Measurements from ENCODE around the gene NR2E1.

NR2E1 gene

DNA sequence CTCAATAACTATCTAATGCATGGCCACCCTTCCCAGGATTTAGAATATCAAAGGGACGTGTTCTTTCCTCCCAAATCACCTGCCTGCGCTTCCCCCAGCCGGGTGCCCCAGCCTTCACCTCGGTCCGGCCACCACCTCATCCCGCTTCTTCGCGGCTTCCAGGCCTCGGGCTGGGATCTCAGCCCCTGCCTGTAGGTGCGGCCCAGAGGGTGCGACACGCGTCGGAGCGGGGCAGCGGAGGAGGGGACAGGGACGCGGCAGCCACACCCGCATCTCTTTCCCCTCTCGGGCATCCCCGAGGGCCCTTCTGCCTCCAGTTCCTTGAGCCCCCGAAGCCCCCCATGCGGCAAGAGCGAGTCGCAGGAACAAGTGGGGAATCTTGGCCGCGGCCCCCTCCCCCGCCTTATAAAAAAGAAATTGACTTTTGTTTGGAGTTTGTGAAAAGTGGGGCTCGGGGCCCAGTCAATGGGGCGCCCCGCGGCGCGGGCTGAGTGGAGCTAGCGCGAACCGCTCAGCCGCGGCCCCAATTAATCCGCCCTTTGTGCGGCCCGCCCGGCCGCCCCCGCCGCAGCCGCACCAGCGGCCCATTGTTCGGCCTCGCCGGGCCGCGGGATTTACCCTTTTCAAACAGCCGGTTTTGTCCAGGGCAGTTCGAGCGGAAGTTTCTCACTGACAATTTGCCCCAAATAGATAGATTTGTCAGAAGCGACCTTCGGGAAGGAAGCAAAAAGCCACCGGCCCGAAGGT, 8.4 kb upstream of the NR2E1 start:
- Histone ChIP-seq H3K27me3 (ENCODE audit: control insufficient read depth, insufficient read depth, low read length) (peaks cover 100% of the 10 kb centered on the region), H3K9me3 (ENCODE audit: control insufficient read depth, low read depth, low read length) (no peaks in the 10 kb centered on the region), H3K36me3 (ENCODE audit: control insufficient read depth, low read depth, low read length) (no peaks in the 10 kb centered on the region), H3K4me1 (ENCODE audit: control insufficient read depth, low read depth, low read length) (peaks cover 10% of the 10 kb centered on the region), H3K4me3 (ENCODE audit: low read length) (peak overlapping the region; percentile 13), H3K9ac (ENCODE audit: low read length) (no peak overlapping the region), H3K27ac (ENCODE audit: low read length) (no peak overlapping the region)

DNA sequence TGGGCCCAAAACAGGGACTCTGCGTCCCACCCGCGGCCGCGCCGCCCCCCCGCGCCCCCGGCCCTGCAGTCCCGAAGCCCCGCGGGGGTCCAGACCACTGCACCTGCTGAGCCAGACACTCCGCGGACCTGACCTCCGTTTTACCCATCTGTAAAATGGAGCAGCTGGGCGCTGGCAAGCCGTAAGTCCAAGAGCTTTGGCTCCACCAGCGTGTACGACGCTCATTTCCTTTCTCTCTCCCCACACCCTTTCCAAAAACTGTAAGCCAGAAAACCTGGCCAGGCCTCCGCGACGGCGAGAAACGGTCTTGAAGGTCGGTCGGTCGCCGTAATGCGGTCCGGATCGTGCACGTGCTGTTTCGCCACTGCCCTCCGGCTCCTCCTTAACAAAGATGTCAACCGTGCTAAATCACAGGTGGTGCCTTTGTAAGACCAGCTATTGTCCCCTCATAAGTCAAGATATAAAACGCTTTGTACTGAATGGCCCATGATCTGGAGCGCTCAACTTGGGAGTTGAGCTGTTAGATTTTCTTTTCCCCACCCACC, 7.8 kb upstream of the NR2E1 start:
- Histone ChIP-seq H3K27me3 (ENCODE audit: control insufficient read depth, insufficient read depth, low read length) (peaks cover 100% of the 10 kb centered on the region), H3K4me3 (ENCODE audit: low read length) (peak overlapping the region; percentile 13), H3K9ac (ENCODE audit: low read length) (no peak overlapping the region), H3K9me3 (ENCODE audit: control insufficient read depth, low read depth, low read length) (no peaks in the 10 kb centered on the region), H3K27ac (ENCODE audit: low read length) (no peak overlapping the region), H3K36me3 (ENCODE audit: control insufficient read depth, low read depth, low read length) (no peaks in the 10 kb centered on the region), H3K4me1 (ENCODE audit: control insufficient read depth, low read depth, low read length) (peaks cover 10% of the 10 kb centered on the region)

DNA sequence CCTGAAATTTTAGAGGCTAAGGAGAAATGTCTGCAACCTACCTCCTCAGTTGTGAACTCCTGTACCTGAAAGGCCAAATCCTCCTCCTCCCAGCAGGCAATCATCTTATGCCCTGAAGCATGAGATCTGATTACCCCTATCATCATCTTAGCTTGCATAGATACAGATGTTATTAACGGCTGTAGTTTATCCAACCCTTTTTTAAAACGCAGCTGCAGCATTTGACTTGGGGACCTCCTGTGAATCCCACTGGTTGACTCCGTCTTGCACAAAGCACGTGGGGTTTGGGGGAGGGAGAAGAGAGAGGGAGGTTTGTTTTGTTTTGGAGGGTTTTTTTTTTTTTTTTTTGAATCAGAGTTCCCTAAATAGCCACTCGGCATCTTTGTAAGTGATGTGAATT, 5.8 kb upstream of the NR2E1 start:
- peaks cover 14% of the 10 kb centered on the region for H3K4me1 ChIP-seq (ENCODE audit: control insufficient read depth, low read depth, low read length)
- no peaks in the 10 kb centered on the region for H3K36me3 ChIP-seq (ENCODE audit: control insufficient read depth, low read depth, low read length)
- H3K27me3 ChIP-seq (ENCODE audit: control insufficient read depth, insufficient read depth, low read length): peaks cover 100% of the 10 kb centered on the region
- H3K4me3 ChIP-seq (ENCODE audit: low read length): no peak overlapping the region
- no peak overlapping the region for H3K27ac ChIP-seq (ENCODE audit: low read length)
- H3K9ac ChIP-seq (ENCODE audit: low read length): no peak overlapping the region
- no peaks in the 10 kb centered on the region for H3K9me3 ChIP-seq (ENCODE audit: control insufficient read depth, low read depth, low read length)

DNA sequence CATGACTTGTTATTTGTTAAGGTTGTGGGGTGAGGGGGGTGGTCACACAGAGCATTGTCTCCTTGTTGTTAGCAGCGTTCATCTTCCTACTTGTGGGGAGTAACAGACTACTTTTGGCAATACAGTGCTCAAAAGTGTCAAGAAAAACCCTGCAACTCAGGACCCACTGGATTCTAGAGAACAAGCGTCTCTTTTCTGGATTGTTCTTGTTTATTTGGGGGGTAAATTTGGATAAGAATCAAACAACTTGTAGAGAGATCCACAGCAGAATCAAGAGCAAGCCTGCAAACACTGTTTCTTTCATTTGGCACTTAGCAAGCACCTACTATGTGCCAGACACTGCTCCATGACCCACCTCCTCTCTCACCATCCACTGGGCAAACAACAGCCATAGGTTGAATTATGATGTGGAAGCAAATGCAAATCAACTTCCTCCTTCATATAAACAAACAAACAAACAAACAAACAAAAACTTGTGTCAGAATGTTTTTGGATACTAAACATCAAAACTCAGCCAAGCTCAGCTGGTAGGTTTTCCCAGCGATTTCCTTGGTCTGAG, 4.0 kb upstream of the NR2E1 start:
- peaks cover 100% of the 10 kb centered on the region for H3K27me3 ChIP-seq (ENCODE audit: control insufficient read depth, insufficient read depth, low read length)

DNA sequence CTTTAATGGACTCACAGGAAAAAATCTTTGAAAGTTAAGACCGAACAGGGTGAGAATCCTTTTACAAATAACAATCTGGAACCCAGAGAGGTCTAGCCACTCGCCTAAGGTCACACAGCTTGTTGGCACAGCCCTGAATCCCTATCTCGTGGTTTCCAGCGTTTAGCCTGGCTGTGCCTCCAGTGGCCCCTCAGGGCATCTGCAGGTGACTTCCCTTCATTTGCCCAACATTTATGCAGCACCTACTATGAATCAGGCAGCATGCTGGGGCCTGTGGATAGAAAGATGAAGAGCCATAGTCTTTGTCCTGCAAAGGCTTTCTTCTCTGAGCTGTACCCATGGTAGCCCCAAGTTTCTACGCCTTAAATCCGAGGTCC, 2.6 kb upstream of the NR2E1 start:
- H3K9me3 ChIP-seq (ENCODE audit: control insufficient read depth, low read depth, low read length): no peaks in the 10 kb centered on the region
- peaks cover 28% of the 10 kb centered on the region for H3K4me1 ChIP-seq (ENCODE audit: control insufficient read depth, low read depth, low read length)
- no peak overlapping the region for H3K9ac ChIP-seq (ENCODE audit: low read length)
- H3K27me3 ChIP-seq (ENCODE audit: control insufficient read depth, insufficient read depth, low read length): peaks cover 100% of the 10 kb centered on the region
- no peak overlapping the region for H3K4me3 ChIP-seq (ENCODE audit: low read length)
- H3K36me3 ChIP-seq (ENCODE audit: control insufficient read depth, low read depth, low read length): no peaks in the 10 kb centered on the region
- H3K27ac ChIP-seq (ENCODE audit: low read length): no peak overlapping the region

More for the DNA sequence above, 4.0 kb upstream of the NR2E1 start:
- Histone ChIP-seq H3K9ac (ENCODE audit: low read length) (no peak overlapping the region), H3K4me1 (ENCODE audit: control insufficient read depth, low read depth, low read length) (peaks cover 22% of the 10 kb centered on the region), H3K36me3 (ENCODE audit: control insufficient read depth, low read depth, low read length) (no peaks in the 10 kb centered on the region), H3K27ac (ENCODE audit: low read length) (no peak overlapping the region), H3K9me3 (ENCODE audit: control insufficient read depth, low read depth, low read length) (no peaks in the 10 kb centered on the region), H3K4me3 (ENCODE audit: low read length) (no peak overlapping the region)

DNA sequence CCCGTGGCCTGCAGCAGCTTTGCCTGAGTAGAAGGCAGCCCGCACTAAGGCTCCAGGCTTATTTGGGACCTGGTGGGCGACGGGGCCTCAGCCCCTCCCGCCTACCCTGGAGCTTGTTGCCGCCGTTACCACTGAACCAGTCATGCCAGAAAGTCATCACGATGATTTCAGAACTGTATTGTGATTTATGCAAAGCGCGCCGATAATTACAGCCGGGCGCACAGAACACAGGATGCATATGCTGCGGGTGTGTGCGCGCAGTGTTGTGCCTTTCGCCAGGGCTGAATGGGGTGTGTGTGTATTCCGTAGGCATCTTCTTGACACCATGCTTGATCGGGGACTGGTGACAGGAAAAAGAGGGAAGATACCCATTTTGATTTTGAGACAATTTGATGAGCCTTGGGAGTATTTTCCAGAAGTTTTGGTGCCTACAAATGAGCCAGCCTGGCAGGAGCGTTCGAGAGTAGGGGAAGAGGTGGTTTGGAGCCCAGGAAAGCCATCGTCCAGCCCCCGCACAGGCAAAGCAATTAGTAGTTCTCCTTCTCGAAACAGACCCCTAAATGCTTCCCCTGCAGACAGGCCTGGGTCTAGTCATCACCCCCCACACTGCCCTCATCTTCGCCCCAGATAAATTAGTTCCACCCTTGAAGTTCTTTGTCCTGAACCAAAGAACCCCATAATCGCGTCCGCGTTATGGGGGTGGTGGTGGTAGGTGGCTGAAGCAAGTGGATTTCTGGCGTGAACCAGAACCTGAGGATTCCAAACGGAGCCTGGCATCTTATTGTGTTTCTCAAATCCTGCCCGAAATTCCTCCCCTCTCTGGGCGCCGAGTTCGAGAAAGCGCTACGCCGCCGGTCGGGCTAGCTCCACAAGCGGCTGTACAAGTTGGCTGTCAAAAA, 1.9 kb upstream of the NR2E1 start:
- no peak overlapping the region for H3K9ac ChIP-seq (ENCODE audit: low read length)
- peak overlapping the region; percentile 21 for H3K4me3 ChIP-seq (ENCODE audit: low read length)
- no peaks in the 10 kb centered on the region for H3K9me3 ChIP-seq (ENCODE audit: control insufficient read depth, low read depth, low read length)
- peaks cover 32% of the 10 kb centered on the region for H3K4me1 ChIP-seq (ENCODE audit: control insufficient read depth, low read depth, low read length)
- no peaks in the 10 kb centered on the region for H3K36me3 ChIP-seq (ENCODE audit: control insufficient read depth, low read depth, low read length)
- peaks cover 100% of the 10 kb centered on the region for H3K27me3 ChIP-seq (ENCODE audit: control insufficient read depth, insufficient read depth, low read length)
- H3K27ac ChIP-seq (ENCODE audit: low read length): no peak overlapping the region

DNA sequence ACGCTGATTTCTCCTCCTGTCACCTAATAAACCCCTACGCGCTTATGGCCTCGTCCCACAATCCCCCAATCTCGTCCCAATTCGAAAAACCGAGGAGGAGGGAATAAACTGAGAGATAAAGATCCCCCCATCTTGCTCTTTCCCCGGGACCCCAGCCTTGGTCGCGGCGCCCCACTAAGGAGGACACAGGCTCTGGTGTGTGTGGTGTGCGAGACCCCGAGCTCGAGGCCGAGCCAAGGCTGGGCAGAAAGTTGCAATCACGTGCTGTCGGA, 1.3 kb upstream of the NR2E1 start:
- Histone ChIP-seq H3K4me1 (ENCODE audit: control insufficient read depth, low read depth, low read length) (peaks cover 37% of the 10 kb centered on the region), H3K27ac (ENCODE audit: low read length) (no peak overlapping the region), H3K9me3 (ENCODE audit: control insufficient read depth, low read depth, low read length) (no peaks in the 10 kb centered on the region), H3K27me3 (ENCODE audit: control insufficient read depth, insufficient read depth, low read length) (peaks cover 100% of the 10 kb centered on the region), H3K9ac (ENCODE audit: low read length) (no peak overlapping the region), H3K4me3 (ENCODE audit: low read length) (peak overlapping the region; percentile 21), H3K36me3 (ENCODE audit: control insufficient read depth, low read depth, low read length) (no peaks in the 10 kb centered on the region)

DNA sequence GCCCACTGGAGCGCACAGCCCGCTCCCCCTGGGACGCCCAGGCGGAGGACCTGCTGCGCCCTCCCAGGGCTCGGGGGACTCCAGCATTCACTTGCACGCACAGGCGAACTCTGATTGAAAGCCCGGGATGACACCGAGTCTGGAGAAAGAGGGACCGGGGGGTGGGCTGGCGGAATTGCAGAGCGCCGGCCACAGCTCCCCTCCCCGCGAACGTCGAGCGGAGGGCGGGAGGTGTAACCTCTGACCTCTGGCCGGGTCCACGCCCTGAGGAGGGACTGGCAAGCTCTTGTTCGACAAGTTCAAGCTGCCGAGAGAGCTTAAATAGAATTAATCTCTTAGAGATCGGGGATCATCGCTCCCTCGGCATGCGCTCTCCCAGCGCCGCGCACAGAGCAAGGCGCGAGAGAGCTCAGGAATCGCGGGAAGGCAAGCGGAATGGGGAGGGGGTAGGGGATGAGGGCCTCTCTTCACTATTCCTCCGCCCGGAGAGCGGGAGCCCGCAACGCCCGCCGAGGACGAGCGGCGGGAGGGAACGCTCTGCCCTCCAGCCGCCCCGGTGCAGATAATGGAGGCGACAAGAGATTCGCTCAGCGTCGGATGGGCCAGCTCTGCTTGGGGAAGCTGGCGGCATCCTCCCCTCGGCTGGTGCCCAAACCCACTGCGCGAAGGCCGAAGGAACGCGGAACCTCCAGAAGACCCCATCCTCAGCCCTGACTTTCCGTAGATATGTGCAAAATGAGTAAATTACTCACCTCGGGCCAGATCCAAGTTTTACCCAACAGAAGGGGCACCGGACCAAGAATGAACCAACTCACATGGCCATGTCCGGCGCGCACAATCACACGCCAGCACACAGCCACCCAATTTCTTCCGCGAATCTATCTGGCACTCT, 761 bp upstream of the NR2E1 start:
- Histone ChIP-seq H3K36me3 (ENCODE audit: control insufficient read depth, low read depth, low read length) (no peaks in the 10 kb centered on the region), H3K27me3 (ENCODE audit: control insufficient read depth, insufficient read depth, low read length) (peaks cover 100% of the 10 kb centered on the region), H3K9me3 (ENCODE audit: control insufficient read depth, low read depth, low read length) (no peaks in the 10 kb centered on the region), H3K4me3 (ENCODE audit: low read length) (peak overlapping the region; percentile 21), H3K9ac (ENCODE audit: low read length) (no peak overlapping the region), H3K4me1 (ENCODE audit: control insufficient read depth, low read depth, low read length) (peaks cover 35% of the 10 kb centered on the region), H3K27ac (ENCODE audit: low read length) (no peak overlapping the region)

DNA sequence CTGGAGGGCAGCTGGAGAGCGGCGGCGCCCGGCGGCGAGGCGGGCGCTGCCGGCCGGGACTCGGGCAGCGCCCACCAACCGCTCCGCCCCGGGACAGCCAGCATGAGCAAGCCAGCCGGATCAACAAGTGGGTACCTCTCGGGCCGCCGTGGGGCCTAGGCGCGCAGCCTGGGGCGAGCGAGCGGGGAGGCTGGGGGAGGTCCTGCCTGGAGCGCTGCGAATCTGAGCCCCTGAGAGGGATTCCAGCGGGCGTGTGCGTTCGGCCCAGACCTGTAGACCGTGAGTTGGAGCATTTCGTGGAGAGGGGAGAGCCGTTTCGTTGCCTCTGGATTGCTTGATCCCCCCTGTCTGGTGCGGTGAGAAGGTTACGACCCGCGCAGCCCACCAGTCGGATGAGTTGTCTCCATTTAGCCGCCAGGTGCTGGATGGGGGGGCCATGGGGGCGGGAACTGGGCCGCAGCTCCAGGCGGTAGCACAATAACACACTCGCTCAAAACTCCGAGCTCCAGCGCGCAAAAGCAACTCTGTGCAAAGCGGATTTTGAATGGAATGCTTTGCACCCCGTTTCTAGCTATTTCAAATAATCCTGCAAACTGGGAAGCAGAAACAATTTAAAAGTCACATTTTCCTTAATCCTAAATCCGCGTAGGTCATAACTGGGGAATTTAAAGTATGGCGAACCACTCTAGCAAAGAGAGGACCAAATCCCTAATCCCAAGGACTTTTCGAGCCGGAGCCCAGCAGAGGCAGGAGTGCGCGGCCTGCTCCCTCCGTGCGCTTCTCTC, 1.0 kb downstream of the NR2E1 start:
- no peaks in the 10 kb centered on the region for H3K36me3 ChIP-seq (ENCODE audit: control insufficient read depth, low read depth, low read length)
- H3K9me3 ChIP-seq (ENCODE audit: control insufficient read depth, low read depth, low read length): no peaks in the 10 kb centered on the region
- peaks cover 44% of the 10 kb centered on the region for H3K4me1 ChIP-seq (ENCODE audit: control insufficient read depth, low read depth, low read length)
- peak overlapping the region; percentile 21 for H3K4me3 ChIP-seq (ENCODE audit: low read length)
- H3K27me3 ChIP-seq (ENCODE audit: control insufficient read depth, insufficient read depth, low read length): peaks cover 100% of the 10 kb centered on the region
- no peak overlapping the region for H3K27ac ChIP-seq (ENCODE audit: low read length)
- no peak overlapping the region for H3K9ac ChIP-seq (ENCODE audit: low read length)

DNA sequence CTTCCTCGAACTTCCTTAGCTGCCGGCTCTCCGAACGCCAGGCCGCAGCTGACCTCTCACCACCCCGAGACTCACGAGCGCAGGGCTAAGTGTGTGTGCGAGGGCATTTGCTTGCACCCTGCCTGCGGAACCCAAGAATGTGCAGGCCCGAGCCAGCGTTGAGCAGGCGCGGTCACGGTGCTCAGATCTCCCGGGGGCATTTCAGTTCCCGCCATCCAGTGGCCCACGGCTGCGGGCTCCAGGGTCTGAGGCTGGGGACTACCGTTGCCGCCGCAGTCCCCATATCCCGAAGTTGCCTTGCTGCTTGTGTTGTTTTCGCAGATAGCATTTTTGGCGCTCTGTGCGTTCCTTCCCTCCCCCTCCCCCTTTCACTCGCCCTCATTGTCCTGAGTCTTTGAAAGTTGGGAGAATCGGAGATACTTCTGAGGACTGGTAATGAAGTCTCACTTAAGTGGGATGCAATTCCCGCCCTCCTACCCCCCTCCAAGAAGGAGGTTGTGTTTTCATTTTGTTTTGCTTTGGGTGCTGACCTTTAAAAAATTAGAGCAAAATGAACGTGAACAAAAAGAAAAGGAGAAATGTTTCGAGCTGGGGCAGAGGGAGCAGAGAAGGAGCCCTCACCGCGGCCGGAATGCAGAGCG, 1.7 kb downstream of the NR2E1 start:
- Histone ChIP-seq H3K4me1 (ENCODE audit: control insufficient read depth, low read depth, low read length) (peaks cover 44% of the 10 kb centered on the region), H3K9me3 (ENCODE audit: control insufficient read depth, low read depth, low read length) (no peaks in the 10 kb centered on the region), H3K27ac (ENCODE audit: low read length) (no peak overlapping the region), H3K27me3 (ENCODE audit: control insufficient read depth, insufficient read depth, low read length) (peaks cover 100% of the 10 kb centered on the region), H3K36me3 (ENCODE audit: control insufficient read depth, low read depth, low read length) (no peaks in the 10 kb centered on the region), H3K4me3 (ENCODE audit: low read length) (peak overlapping the region; percentile 21), H3K9ac (ENCODE audit: low read length) (no peak overlapping the region)
